ENCODE data around the gene FSTL4. TPM values are rescaled to one million over a fixed set of nuclear protein-coding genes. Genes with fewer than 3 reads are reported as not detected.

FSTL4 gene
- total and polyA plus RNA-seq, 9 donors: 0.07 to 0.22 (median 0.15) TPM; not detected in 4

GRCh38 chr5:133444711-133445110 is 167.6 kb downstream of the FSTL4 start:
- intact Hi-C loops (cut with DNase I): no loop called here
- Histone ChIP-seq H3K9me3 (no peaks in the 10 kb centered on the region), H3K4me3 (no peak overlapping the region), H3K27ac (no peak overlapping the region), H3K36me3 (no peaks in the 10 kb centered on the region), H3K27me3 (no peaks in the 10 kb centered on the region), H3K4me1 (ENCODE audit: insufficient read depth) (no peaks in the 10 kb centered on the region)
- no peak for DNase-seq
- 75 to 84% (median 83%) methylated on average over 5 of the region's 5 CpGs for WGBS, 3 donors
- TF ChIP-seq EP300 (IDR thresholded peaks at IDR 0.05) (no peak), POLR2A (IDR thresholded peaks at IDR 0.05) (no peak)
- TF ChIP-seq, protein P1, sequence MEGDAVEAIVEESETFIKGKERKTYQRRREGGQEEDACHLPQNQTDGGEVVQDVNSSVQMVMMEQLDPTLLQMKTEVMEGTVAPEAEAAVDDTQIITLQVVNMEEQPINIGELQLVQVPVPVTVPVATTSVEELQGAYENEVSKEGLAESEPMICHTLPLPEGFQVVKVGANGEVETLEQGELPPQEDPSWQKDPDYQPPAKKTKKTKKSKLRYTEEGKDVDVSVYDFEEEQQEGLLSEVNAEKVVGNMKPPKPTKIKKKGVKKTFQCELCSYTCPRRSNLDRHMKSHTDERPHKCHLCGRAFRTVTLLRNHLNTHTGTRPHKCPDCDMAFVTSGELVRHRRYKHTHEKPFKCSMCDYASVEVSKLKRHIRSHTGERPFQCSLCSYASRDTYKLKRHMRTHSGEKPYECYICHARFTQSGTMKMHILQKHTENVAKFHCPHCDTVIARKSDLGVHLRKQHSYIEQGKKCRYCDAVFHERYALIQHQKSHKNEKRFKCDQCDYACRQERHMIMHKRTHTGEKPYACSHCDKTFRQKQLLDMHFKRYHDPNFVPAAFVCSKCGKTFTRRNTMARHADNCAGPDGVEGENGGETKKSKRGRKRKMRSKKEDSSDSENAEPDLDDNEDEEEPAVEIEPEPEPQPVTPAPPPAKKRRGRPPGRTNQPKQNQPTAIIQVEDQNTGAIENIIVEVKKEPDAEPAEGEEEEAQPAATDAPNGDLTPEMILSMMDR (IDR thresholded peaks at IDR 0.05): no peak

DNA sequence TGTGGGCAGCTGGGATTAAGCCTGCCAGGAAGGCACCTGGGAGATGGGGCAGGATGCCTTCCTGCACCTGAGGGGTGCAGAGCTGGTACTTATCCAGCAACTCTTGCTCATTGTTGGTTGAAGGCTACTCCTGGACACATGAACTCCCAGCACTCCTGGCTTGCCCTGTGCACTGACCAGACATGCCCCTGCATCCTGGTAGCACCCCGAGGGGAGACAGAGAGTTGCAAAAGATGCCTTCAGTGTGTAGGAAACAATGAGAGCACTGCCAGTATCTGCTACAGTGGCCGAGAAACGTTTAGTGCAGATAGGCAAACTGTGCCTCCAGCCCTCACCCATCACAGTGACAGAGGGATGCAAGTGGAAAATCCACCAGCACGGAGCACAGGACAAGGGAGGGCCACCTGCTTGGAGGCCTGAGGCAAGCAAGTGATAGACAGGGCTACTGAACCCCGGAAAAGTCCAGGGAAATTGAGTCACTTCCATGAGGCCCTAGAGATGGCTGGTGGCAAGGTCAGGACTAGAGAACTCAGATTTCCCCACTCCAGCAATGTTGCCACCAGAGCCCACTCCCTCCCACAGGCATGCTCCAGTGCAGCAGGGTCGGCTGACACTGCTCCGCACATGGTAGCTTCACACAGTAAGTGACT is 171.1 kb downstream of the FSTL4 start:
- no peaks in the 10 kb centered on the region for H3K27me3 ChIP-seq
- no peak overlapping the region for H3K4me3 ChIP-seq
- TF ChIP-seq POLR2A (IDR thresholded peaks at IDR 0.05): no peak
- no peak for TF ChIP-seq EP300 (IDR thresholded peaks at IDR 0.05)
- TF ChIP-seq, protein P1 (IDR thresholded peaks at IDR 0.05): no peak
- no peaks in the 10 kb centered on the region for H3K4me1 ChIP-seq (ENCODE audit: insufficient read depth)
- no peaks in the 10 kb centered on the region for H3K36me3 ChIP-seq
- intact Hi-C loops (cut with DNase I): no loop called here
- 76 to 92% (median 82%) methylated on average over 7 of the region's 7 CpGs for WGBS, 3 donors
- no peaks in the 10 kb centered on the region for H3K9me3 ChIP-seq
- H3K27ac ChIP-seq: no peak overlapping the region
- DNase-seq: no peak

DNA sequence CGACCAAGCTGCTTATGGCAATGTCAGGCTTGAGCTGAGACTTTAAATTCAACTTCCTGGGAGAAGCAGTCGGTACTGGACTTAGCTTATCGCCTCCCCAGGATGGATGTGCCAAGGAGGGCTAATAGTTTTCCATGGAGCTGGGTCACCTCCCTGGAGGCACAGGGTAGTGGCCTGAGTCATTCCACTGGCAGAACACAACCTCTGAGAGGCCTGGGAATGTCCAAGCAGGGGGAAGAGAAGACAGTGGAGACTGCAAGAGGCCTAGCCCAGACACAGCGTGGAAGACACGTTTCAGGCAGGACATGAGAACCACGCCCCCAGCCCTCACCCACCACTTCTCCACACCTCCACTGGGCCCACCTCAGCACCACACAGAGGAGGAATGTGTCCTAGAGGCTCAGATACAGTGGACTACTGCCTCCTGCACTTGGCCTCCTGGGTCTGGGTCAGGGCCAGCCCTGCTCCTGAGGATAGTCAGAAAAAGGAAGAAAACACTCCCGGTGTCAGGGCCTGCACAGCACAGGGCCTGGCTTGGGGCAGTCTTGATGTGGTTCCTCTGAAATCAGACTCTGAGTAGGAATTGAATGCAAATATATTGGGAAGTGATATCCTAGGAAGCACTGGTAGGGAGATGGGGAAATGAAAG is 171.8 kb downstream of the FSTL4 start:
- DNase-seq: no peak
- Histone ChIP-seq H3K9me3 (no peaks in the 10 kb centered on the region), H3K27me3 (no peaks in the 10 kb centered on the region), H3K27ac (no peak overlapping the region), H3K36me3 (no peaks in the 10 kb centered on the region), H3K4me3 (no peak overlapping the region), H3K4me1 (ENCODE audit: insufficient read depth) (no peaks in the 10 kb centered on the region)
- TF ChIP-seq, protein P1 (IDR thresholded peaks at IDR 0.05): no peak
- TF ChIP-seq EP300 (IDR thresholded peaks at IDR 0.05): no peak
- TF ChIP-seq POLR2A (IDR thresholded peaks at IDR 0.05): no peak
- intact Hi-C loops (cut with DNase I): no loop called here
- WGBS, 3 donors: 65 to 81% (median 73%) methylated on average over 5 to 7 of the region's 7 CpGs

DNA sequence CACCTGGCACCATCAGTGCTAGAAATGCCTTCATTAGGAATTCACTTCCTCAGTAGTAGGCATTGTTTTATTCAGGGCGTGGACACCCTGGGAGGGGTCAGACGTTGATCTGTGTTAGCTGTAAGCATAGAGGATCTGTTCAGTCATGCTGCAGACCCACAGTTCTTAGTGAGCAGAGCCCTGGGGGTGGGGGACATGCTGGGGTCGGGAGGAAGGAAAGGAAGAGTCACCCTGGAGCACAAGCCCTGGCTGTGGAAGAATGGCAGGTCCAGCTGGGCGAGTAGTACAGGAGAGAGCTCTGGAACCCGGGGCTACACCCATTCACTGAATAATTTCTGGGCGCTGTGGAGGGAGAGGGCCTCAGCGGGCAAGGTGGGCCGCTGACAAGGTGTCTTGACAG is 172.5 kb downstream of the FSTL4 start:
- Histone ChIP-seq H3K27me3 (no peaks in the 10 kb centered on the region), H3K9me3 (no peaks in the 10 kb centered on the region), H3K27ac (no peak overlapping the region), H3K4me3 (no peak overlapping the region), H3K36me3 (no peaks in the 10 kb centered on the region), H3K4me1 (ENCODE audit: insufficient read depth) (no peaks in the 10 kb centered on the region)
- no peak for DNase-seq
- WGBS, 3 donors: 83 to 89% (median 85%) methylated on average over 8 of the region's 8 CpGs
- TF ChIP-seq, protein P1 (IDR thresholded peaks at IDR 0.05): no peak
- TF ChIP-seq EP300 (IDR thresholded peaks at IDR 0.05) (no peak), POLR2A (IDR thresholded peaks at IDR 0.05) (no peak)
- intact Hi-C loops (cut with DNase I): no loop called here

Data from ovary (tissue), 9 donors.